ENCODE results near the gene GINS3.
A peak's percentile ranks its signal among the peaks of the same experiment; 100 is the strongest.

GINS3 gene

DNA sequence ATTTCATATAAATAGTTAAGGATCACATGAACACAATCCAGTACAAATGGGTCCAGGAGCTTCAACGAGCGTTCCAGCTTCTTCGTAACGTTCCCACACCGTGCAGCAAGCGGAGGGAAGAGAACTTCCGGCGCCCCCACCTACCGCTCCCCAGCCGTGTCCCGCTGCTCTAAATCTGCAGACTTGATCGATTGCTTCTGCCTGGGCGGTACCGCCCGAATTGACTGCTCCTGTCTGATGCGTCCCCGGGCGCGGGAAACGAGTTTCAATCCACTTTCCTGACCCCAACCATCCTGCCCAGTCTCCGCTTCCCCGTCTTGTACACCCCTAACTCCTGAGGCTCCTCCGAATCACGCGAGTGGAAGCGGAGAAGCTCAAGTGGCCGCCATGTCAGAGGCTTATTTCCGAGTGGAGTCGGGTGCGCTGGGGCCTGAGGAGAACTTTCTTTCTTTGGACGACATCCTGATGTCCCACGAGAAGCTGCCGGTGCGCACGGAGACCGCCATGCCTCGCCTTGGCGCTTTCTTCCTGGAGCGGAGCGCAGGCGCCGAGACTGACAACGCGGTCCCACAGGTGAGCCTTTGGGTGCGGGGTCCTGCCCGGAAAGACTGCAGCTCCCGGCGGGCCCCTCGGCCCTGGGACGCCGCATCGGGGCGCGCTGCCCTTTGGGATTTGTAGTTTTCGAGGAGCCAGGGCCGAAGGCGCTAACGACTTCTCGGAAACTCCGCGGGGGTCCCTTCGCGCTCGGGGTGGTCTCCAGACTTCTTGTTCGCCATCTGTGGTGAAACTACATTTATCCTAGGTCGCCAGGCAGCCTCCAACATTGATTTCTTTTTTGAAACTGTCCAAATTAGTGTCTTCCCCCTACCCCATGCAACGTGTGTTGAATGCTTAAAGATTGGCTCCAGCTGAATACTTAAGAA, at the start of gene GINS3:
GINS3 (plus strand) TSS at position 257 of the 923 bp plus-strand sequence; CDS start at position 388, 131 bp downstream.
- DNase-seq = peak; percentile 76

DNA sequence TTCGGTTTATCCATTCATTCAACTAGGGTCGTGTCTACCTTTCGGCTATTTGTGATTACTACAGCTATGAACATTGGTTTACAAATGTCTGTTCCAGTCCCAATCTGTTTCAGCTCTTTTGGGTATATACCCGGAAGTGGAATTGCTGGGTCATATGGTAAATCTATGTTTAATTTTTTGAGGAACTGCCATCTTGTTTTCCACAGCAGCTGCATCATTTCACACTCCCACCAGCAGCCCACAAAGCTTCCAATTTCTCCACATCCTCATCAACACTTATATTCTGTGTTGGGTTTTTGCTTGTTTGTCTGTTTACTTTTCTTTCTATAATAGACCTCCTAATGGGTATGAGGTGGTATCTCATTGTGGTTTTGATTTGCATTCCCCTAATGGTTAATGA, 48.7 kb upstream of the GINS3 start:
- no peak for DNase-seq

DNA sequence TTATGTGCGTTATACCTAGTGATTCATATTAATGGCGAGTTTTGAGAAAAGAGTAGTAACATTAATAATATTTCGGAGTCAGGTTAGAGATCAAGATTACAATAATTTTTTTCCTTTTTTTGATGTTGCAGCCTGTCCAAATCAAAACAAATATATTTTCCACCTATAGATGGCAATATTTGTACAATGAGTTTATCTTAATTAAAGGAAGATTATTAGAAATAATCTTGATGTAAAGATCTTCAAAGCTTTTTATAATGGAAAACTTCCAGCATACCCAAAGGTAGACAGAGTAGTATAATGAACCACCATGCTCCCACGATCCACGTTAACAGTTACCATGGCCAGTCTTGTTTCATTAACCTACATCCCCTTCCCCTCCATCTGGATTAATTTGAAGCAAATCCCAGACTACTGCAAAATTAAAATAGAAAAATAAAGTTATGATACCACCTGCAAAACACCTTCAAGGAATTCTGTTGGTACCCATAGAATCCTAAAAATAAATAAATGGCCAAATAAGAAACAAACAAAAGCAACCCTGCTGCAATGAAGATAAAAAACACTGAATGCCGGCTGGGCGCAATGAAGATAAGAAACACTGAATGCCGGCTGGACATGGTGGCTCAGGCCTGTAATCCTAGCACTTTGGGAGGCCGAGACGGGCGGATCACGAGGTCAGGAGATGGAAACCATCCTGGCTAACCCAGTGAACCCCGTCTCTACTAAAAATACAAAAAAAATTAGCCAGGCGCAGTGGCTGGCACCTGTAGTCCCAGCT, 46.5 kb upstream of the GINS3 start:
- DNase-seq = no peak

DNA sequence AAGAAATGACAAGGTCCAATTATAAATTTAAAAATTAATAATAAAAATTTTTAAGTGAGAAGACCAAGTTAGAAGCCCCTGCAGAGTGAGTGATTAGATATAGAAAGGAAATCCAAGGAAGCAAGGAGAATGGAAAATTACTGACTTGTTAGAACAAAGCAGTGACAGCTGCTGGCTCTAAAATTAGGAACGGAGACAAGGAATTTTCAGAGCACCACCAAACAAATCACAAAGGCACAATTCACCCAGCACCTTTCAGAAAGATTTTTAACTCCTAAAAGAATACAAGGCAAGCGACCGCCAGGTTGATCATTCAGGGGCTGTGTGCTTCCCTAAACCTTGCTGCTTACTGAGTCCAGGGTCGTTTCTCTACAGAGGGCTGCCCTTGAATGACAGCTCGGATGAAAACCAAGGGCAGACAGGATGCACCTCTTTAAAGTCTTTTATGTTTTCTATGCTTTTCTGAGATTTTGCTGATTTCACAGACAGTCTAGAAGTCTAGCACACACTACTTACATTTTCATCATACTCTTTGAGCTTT, 45.4 kb upstream of the GINS3 start:
- no peak for DNase-seq

DNA sequence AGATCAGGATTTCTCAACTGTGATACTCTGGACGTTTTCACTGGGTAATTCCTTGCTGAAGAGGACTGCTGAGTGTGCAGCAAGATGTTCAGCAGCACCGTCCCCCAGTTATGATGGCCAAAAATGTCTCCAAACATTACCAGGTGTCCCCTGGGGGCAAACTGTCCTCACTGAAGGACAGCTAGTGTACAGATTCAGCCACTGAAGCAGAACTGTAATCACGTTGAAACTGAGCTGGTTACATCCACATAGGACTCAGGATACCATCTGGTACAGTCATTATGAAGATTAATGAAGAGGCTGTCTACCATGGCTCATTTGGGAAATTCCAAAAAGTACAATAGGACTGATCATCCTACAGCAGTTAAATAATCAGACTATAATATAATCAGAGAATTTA, 43.3 kb upstream of the GINS3 start:
- DNase-seq = no peak

DNA sequence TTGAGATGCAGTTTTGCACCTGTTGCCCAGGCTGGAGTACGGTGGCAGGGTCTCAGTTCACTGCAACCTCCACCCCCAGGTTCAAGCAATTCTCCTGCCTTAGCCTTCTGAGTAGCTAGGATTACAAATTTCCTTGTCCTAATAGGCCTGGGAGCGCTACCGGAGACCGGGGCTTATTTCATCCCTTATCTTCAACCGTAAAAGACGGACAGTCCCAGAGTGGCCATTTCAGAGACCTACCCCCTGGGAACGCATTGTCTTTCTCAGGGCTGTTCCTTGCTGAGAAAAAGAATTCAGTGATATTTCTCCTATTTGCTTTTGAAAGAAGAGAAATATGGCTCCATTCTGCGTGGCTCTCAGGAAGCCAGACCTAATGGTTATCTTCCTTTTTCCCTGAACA, 39.6 kb upstream of the GINS3 start:
- no peak for DNase-seq

DNA sequence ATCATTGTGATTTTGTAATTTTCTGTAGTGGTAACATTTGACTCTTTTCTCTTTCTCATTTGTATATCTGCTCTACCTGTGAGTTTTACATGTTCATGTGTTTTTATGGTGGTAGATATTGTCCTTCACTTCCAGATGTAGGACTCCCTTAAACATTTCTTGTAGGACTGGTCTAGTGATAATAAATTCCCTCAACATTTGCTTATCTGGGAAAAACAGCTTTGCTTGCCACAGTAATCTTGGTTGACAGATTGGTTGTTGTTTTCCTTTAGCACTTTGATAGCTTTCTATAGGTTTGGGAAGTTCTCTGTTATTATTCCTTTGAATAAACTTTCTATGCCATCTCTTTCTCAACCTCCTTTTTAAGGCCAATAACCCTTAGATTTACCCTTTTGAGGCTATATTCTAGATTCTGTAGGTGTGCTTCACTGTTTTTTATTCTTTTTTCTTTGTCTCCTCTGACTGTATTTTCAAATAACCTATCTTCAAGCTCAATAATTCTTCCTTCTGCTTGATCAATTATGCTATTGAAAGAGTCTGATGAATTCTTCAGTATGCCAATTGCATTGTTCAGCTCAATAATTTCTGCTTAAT, 32.1 kb upstream of the GINS3 start:
- DNase-seq = no peak

DNA sequence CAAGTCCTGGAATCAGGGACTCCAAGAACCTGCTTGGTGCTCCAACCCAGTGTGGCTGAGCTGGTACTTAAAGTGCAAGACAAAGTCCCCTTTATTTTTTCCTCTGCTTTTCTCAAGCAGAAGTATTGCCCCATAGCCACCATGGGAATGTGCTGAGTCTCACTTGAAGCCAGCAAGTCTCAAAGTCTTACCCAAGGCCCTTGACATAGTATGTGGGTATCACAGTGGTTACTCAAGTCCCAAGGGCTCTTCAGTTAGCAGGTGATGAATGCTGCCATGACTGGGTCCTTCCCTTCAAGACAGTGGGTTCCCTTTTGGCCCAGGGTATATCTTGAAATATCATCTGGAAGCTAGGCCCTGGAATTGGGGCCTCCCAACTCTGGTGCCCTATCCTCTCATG, 30.5 kb upstream of the GINS3 start:
- DNase-seq = no peak

DNA sequence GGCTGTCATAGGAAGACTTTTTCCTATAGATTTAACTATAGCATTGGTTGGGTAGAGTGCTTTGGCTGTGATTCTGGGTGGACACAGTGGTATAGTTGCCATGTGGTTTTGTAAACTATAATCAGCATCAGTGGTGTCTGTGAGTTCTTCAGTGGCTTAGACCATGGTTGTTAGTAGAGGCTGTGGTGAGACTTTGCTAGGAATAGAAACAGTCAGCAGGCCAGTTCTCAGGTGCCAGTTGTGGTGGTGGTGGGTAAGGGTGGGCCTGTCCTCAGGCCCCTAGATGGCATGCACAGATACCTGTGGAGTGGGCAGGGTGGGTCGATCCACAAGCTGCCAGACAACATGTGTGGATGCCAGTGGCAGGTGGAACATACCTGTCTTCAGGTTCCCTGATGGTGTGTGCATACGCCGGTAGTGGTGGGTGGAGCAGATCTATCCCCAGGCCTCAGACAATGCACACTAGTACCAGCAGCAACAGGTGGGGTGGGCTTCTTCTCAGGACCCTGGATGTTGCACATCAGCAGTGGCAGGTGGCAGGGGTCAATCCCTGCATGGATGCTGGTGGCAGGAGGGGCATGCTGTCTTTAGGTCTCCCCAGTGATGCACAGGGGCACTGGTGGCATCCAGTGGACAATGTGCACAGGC, 28.4 kb upstream of the GINS3 start:
- no peak for DNase-seq

DNA sequence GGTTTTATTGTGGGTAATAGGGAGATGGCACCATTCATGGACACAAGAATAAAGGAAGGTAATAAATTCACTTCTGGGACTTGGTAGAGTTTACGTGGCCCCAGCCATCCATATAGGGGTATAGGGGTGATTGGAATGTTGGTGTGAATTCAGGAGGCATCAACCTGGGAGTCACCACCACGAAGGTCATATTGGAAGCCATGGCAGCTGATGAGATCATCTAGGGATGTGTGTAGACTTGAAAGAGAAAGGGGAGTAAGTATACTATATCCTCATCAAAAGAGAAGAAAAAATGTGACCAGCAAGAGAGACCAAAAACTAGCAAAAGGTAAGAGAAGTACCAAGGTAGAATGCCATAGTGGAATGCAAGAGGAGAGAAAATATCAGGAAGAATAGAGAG, 26.6 kb upstream of the GINS3 start:
- DNase-seq = no peak

DNA sequence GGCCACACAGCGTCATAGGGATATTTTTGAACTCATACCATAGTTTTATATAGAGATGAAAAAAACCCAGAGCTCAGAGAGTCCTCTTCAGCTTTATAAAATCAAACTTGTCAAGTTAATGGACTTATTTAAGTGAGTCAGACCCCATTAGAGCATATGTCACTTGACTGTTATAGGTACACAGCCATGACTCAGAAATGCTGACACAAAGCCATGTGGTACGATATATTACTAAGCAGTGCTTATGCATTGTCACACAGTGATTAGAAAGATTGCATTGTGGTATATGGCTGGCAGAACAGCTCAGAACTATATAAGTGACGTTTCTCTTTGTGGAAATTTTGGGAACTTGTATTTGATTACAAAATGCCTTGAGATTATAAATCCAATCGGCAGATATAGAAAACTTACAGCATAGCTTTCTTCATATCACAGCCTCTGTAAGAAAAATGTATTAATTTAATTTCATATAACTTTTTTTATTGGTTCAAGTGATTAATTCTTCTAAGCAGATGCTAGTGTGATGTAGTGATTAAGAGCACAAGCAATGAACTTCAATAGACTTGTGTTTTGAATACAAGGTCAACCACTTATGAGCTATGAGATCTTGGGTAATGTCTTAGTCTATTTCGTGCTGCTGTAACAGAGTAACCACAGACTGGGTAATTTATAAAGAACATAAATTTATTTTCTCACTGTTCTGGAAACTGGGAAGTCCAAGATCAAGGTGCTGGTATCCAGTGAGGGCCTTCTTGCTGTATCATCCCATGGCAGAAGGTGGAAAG, 25.8 kb upstream of the GINS3 start:
- DNase-seq = no peak

DNA sequence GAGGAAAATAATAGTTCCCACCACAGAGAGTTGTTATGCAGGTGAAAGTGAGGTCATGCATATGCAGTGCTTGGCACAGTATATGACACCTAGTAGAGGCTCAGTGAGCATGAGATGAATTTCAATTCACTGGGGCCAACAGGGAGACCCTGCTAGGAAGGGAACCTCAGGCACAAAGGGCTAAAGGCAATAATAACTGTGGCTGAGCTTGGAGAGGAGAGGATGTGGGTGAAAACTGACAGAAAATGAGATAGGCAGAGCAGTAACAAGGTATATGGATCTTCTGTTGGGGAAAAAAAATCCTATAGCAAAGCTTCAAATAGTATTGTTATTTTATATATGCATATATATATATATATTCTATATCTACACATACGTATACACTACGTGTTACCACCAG, 25.0 kb upstream of the GINS3 start:
- no peak for DNase-seq

DNA sequence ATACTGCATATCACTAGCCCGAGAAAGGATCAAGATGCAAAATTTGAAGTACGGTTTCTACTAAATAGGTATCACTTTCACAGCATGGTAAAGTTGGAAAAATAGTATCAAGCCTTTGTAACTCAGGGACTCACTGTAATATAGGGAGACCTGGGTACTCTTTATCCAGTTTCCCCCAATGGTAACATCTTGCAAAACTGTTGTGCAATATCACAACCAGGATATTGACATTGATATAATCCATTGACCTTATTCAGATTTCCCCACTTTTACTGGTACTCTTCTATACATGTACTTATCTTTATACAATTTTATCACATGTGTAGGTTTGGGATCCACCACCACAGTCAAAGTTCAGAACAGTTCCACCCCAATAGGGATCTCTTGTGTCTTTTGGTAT, 20.4 kb upstream of the GINS3 start:
- no peak for DNase-seq

DNA sequence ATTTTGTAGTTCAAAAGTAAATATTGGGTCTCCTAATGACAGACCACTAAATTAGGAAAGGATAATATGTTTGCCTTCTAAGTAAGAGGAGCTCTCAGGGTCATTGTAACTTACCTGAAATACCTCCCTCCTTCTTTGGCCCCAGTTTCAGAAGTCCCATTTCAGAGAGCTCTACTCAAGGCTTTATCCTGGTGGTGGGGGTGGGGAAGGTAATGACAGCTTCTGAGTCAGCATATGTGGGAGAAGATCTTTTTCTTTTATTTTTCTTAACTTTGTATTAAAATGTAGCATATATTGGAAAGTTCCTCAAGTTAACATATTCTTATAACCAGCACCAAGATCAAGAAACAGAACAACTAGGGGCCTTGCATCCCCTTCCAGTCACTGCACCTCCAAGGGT, 16.9 kb upstream of the GINS3 start:
- no peak for DNase-seq

DNA sequence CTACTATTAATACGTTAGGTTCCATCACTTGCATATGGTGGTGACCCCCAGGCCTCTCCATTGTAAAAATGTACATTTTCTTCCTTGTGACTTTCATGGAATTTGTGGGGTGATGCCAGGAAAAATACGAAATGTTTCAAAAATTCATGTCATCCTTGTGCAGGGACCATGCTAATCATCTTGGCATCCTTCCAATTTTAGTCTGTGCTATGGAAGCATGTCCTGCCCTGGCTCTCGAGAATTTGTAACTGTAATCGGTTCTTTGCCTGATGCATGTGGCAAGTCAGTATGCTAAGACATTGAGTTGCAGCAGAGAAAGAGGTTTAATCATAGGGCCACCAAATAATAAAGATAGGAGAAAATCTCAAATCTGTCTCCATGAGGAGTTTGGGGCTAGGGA, 14.3 kb upstream of the GINS3 start:
- no peak for DNase-seq

DNA sequence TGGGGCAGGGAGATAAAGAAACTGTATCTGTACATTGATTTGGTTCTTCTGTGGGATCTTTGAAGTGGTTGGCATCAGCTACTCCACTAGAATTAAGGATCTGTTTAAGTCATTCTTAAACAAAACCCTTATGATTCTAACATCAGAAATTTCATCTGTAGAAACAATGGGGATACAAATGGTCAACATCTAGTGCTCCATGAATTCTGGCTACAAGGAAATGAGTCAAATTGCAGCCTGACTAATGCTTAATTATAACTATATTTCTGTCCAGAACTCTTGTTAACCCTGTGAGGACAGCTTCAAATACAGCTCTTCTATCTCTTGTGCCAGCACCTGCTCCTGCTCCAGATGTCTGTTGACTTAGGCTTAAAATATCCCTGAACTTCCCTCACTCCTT, 13.9 kb upstream of the GINS3 start:
- no peak for DNase-seq

DNA sequence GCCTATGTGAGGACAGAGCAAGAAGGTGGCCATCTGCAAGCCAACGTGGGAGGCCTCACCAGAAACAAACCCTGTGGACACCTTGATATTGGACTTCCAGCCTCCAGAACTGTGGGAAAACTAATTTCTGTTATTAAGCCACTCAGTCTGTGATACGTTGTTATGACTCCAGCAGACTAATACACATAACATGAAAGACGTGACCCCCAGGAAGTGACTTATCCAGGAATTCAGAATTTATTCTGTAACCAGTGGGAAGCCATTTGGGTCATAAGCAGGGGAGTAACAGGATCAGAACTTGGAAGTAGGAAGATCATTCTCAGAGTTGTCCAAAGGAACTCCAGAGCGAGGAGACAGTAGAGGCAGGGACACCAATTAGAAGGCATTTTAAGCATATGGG, 12.5 kb upstream of the GINS3 start:
- no peak for DNase-seq

DNA sequence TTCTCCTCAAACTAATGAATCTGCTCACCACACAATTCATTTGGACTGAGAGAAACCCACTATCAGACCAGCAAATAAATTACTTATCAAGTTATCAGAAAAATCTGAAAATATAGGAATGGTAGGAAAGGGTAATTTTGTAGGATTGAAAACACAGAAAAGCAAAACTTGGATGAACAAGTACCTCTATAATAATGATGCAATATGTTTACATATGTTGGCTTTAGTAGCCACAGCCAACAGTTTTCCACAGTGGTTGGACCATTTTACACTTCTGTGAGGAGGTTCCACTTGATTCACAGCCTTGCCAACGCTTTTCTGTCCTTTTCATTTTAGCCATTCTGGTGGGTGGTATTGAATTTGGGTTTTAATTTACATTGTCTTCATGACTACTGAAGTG, 10.6 kb upstream of the GINS3 start:
- no peak for DNase-seq

DNA sequence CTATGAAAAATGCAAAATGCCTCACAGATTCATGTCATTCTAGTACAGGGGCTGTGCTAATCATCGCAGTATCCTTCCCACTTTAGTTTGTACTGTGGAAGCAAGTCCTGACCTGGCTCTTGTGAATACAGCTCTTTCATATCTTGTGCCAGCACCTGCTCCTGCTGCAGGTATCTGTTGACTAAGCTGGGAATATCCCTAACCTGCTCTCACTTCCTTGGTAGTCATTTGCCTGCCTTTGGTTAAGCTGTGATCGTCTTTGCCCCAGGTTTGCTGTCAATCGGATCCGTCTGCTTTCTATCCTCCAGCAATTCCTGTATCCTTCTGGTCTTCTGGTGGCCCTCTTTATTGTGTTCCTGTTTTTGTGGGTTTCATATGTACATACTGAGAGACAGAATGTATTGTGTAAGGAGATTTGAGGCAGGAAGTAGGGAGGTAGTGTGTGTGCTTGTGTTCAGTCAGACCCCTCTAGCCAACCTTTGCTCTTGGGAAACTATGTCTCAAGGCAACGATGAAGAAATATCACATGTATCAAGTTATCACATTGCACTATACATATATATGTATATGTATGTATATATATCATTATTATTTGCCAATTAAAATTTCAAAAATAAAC, 7.7 kb upstream of the GINS3 start:
- DNase-seq = no peak

DNA sequence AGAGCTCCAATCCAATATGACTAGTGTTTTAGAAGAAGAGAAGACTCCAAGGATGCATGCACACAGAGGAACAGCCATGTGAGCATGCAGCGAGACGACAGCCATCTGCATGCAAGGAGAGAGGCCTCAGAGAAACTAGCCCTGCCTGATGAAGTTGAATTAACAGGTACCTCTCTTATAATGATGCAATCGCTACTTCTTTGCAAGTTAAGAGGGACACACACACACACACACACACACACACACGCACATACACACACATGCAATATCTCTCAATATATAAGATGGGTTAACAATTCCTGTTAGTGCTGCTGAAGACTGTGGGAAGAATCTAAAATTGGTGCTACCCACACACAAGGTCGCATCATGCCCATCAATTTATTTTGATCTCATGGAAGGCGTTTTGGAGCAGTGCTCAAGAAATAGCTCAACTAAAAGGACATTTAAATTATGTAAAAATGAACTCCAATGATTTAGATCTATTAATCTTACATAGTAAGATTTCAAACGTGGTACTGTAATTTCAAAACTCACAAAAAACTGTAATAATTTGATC, 7.0 kb upstream of the GINS3 start:
- DNase-seq = no peak

DNA sequence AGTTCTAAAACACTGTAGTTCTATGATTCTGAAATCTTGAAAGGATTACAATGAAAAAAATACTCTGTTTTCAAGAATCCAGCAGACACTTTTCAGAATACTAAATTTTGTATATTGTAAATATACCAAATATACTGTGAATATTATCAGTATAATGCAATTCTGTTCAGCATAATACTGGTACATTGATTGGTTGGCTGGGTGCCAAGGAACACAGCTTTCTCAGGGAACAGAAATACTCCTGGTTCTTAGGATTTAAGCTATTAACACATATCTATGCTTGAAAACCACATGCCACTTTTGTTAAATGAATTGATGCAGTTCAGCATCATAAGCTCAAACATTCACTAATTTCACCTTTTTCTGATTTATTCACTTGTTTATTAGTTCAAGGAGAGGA, 2.5 kb upstream of the GINS3 start:
- no peak for DNase-seq

Measured in activated CD4-positive, alpha-beta T cell treated with anti-CD3 and anti-CD28 coated beads, Interleukin-2, amount 50 U/mL, for 4 hours (primary cell).